MCF 10A (cell line): ENCODE data around the gene MED27. TPM values are rescaled to one million over a fixed set of nuclear protein-coding genes. Genes with fewer than 3 reads are reported as not detected.

ENCODE experiments used
- BruUV-seq: library from RNA; stranded (reverse); fragments of 400-500 nt; replicated peaks from 2 replicates; lab custom pipeline; 2021; lab: Mats Ljungman, UMichigan
- CTCF ChIA-PET: fragments of 300-600 bp; sonication (Branson Sonifier 250); formaldehyde crosslinking; extraction: SDS; loops from one replicate; lab custom pipeline; 2021; ENCODE audit warnings: antibody characterized with exemption, inconsistent platforms; lab: Yijun Ruan, JAX
- POLR2A ChIA-PET: fragments of 300-600, 350-650 bp; sonication (Branson Sonifier 250); formaldehyde crosslinking; extraction: SDS; loops from one replicate; lab custom pipeline; 2020; ENCODE audit warnings: antibody characterized with exemption, inconsistent platforms; lab: Yijun Ruan, JAX
- DNase-seq: peaks from one replicate; pipeline ENCODE4 v3.0.0-alpha.2; 2018; ENCODE audit not compliant: unreplicated experiment
- H3K27ac Mint-ChIP-seq: one replicate; pipeline ENCODE4 v1.8.0; 2022; ENCODE audit warnings: mild to moderate bottlenecking, low read depth, mixed read lengths; ENCODE audit not compliant: unreplicated experiment
- H3K27me3 Mint-ChIP-seq: one replicate; pipeline ENCODE4 v1.8.0; 2022; ENCODE audit warnings: mixed read lengths; ENCODE audit not compliant: insufficient read depth, unreplicated experiment
- H3K36me3 Mint-ChIP-seq: one replicate; pipeline ENCODE4 v1.8.0; 2022; ENCODE audit warnings: mild to moderate bottlenecking, moderate library complexity, mixed read lengths; ENCODE audit not compliant: insufficient read depth, unreplicated experiment
- H3K4me1 Mint-ChIP-seq: one replicate; pipeline ENCODE4 v1.8.0; 2022; ENCODE audit warnings: mixed read lengths; ENCODE audit not compliant: insufficient read depth, unreplicated experiment
- H3K4me3 Mint-ChIP-seq: one replicate; pipeline ENCODE4 v1.8.0; 2022; ENCODE audit warnings: mild to moderate bottlenecking, moderate library complexity, mixed read lengths; ENCODE audit not compliant: unreplicated experiment
- H3K9me3 Mint-ChIP-seq: one replicate; pipeline ENCODE4 v1.8.0; 2022; ENCODE audit warnings: mixed read lengths; ENCODE audit not compliant: unreplicated experiment
- CTCF ChIP-seq: fragments of 200-600 bp; IDR thresholded peaks from one replicate; pipeline ENCODE4 v1.8.0; 2022; ENCODE audit warnings: antibody characterized with exemption, mild to moderate bottlenecking; ENCODE audit not compliant: unreplicated experiment
- intact Hi-C: fragments of 100-400 bp; cut with micrococcal nuclease; formaldehyde crosslinking; loops from 2 replicates; pipeline ENCODE4 v1.14.1; 2022
- total RNA-seq: library from RNA; stranded (reverse); gene quantifications from 2 replicates; pipeline ENCODE4 v1.2.3, GENCODE V29; 2022

The MED27 gene
- total RNA-seq, 1 experiment from 2014 or later: 34.3 TPM

- peaks cover 13% of the 10 kb centered on the region for H3K36me3 Mint-ChIP-seq
- TF ChIP-seq CTCF: no peak
- H3K27me3 Mint-ChIP-seq: no peaks in the 10 kb centered on the region
- H3K9me3 Mint-ChIP-seq: no peaks in the 10 kb centered on the region
- no peak overlapping the region for H3K27ac Mint-ChIP-seq
- POLR2A ChIA-PET: no interaction called here
- peaks cover 5% of the 10 kb centered on the region for H3K4me1 Mint-ChIP-seq
- H3K4me3 Mint-ChIP-seq: no peak overlapping the region
- no TSS peak for BruUV-seq
- no peak for DNase-seq
- intact Hi-C loops: no loop called here
- CTCF ChIA-PET: no interaction called here
Measured at GRCh38 chr9:131889437-131890251, 190.0 kb downstream of the MED27 start.

GRCh38 chr9:131888923-131889322, 190.7 kb downstream of the MED27 start:
- H3K4me3 Mint-ChIP-seq: no peak overlapping the region
- H3K9me3 Mint-ChIP-seq: no peaks in the 10 kb centered on the region
- peaks cover 5% of the 10 kb centered on the region for H3K4me1 Mint-ChIP-seq
- no peak for DNase-seq
- H3K36me3 Mint-ChIP-seq: peaks cover 14% of the 10 kb centered on the region
- intact Hi-C loops: no loop called here
- no TSS peak for BruUV-seq
- H3K27me3 Mint-ChIP-seq: no peaks in the 10 kb centered on the region
- POLR2A ChIA-PET: no interaction called here
- CTCF ChIA-PET: interaction anchor here (0.6 kb wide), 1 partner anchor 149 kb away, joined by 3 read pairs; no protein-coding TSS in a partner anchor
- TF ChIP-seq CTCF: no peak
- H3K27ac Mint-ChIP-seq: no peak overlapping the region

DNA sequence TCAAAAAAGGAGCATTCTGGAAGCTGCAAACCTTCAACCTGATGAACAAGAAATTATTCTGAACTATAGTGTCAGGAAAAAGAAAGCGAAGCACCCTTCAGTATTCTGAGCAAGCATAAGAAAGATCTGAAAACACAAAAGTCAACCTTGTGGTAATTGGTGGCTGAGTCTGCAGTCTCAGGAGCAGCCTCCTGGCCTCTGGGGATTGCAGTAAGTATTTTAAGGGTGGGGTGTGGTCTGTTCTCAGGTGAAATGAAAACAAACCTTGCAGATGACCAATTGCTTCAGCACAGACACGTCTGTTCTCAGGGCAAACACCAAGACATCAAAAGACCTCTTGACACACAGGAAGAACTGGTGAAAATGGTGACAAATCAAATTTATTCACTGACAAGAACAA, 192.0 kb downstream of the MED27 start:
- Mint-ChIP-seq H3K27ac (no peak overlapping the region), H3K4me1 (peaks cover 5% of the 10 kb centered on the region), H3K9me3 (no peaks in the 10 kb centered on the region), H3K4me3 (no peak overlapping the region), H3K36me3 (peaks cover 14% of the 10 kb centered on the region), H3K27me3 (no peaks in the 10 kb centered on the region)
- TF ChIP-seq CTCF: no peak
- POLR2A ChIA-PET: no interaction called here
- BruUV-seq: no TSS peak
- DNase-seq: no peak
- intact Hi-C loops: no loop called here
- CTCF ChIA-PET: no interaction called here

- POLR2A ChIA-PET: no interaction called here
- H3K4me3 Mint-ChIP-seq: no peak overlapping the region
- no peaks in the 10 kb centered on the region for H3K9me3 Mint-ChIP-seq
- no TSS peak for BruUV-seq
- H3K36me3 Mint-ChIP-seq: peaks cover 14% of the 10 kb centered on the region
- intact Hi-C loops: no loop called here
- CTCF ChIA-PET: interaction anchor here (0.5 to 0.9 kb wide), 2 partner anchors 30 to 412 kb away, joined by 3 read pairs; no protein-coding TSS in a partner anchor
- no peak for DNase-seq
- H3K27ac Mint-ChIP-seq: no peak overlapping the region
- no peaks in the 10 kb centered on the region for H3K27me3 Mint-ChIP-seq
- no peak for TF ChIP-seq CTCF
- peaks cover 5% of the 10 kb centered on the region for H3K4me1 Mint-ChIP-seq
Measured at GRCh38 chr9:131886826-131887225, 192.8 kb downstream of the MED27 start.
